ENCODE measurements around the gene ZNF784. TPM values are rescaled to one million over a fixed set of nuclear protein-coding genes. Genes with fewer than 3 reads are reported as not detected.

ZNF784 gene
- total RNA-seq, 1 donor from 2014 or later, result 4.0 TPM

GRCh38 chr19:55646889-55647731 is 22.7 kb upstream of the ZNF784 start:
- ATAC-seq (no peak), DNase-seq (ENCODE audit: low spot score) (no peak)
- intact Hi-C loops (cut with DNase I), result no loop called here

GRCh38 chr19:55645512-55645881 is 21.1 kb upstream of the ZNF784 start:
- DNase-seq (ENCODE audit: low spot score) (no peak), ATAC-seq (no peak)
- intact Hi-C loops (cut with DNase I), result no loop called here

GRCh38 chr19:55644842-55645511 is 20.6 kb upstream of the ZNF784 start:
- ATAC-seq (no peak), DNase-seq (ENCODE audit: low spot score) (no peak)
- intact Hi-C loops (cut with DNase I), result no loop called here

GRCh38 chr19:55644191-55644833 is 19.9 kb upstream of the ZNF784 start:
- DNase-seq (ENCODE audit: low spot score), result no peak
- intact Hi-C loops (cut with DNase I), result no loop called here
- no peak for ATAC-seq

GRCh38 chr19:55643887-55644176 is 19.5 kb upstream of the ZNF784 start:
- ATAC-seq, result no peak
- DNase-seq (ENCODE audit: low spot score), result no peak
- intact Hi-C loops (cut with DNase I), result no loop called here

- DNase-seq (ENCODE audit: low spot score) (peak; percentile 81), ATAC-seq (peak; percentile 56)
- intact Hi-C loops (cut with DNase I), result no loop called here
These were observed 18.9 kb upstream of the ZNF784 start, which contains the start of gene ZNF581 for GRCh38 chr19:55643003-55643886. Gene ZNF581 (plus strand): TSS chr19:55643649. CDS start chr19:55644572, 923 bp downstream.

GRCh38 chr19:55642153-55643002 is 18.0 kb upstream of the ZNF784 start:
- ATAC-seq, result no peak
- intact Hi-C loops (cut with DNase I), result no loop called here

GRCh38 chr19:55641426-55642152 is 17.2 kb upstream of the ZNF784 start:
- intact Hi-C loops (cut with DNase I), result no loop called here
- DNase-seq (ENCODE audit: low spot score), result no peak
- ATAC-seq, result peak; percentile 4

More at GRCh38 chr19:55642153-55643002, 18.0 kb upstream of the ZNF784 start:
- DNase-seq (ENCODE audit: low spot score), result no peak

GRCh38 chr19:55640577-55641425 is 16.4 kb upstream of the ZNF784 start, which contains the start of gene ZNF580:
Gene ZNF580 (plus strand): TSS chr19:55641002. CDS start chr19:55642509, 1,507 bp downstream.
- ATAC-seq (peak; percentile 67), DNase-seq (ENCODE audit: low spot score) (peak; percentile 83)
- intact Hi-C loops (cut with DNase I), result no loop called here

GRCh38 chr19:55640043-55640576 is 15.7 kb upstream of the ZNF784 start:
- DNase-seq (ENCODE audit: low spot score) (peak; percentile 84), ATAC-seq (peak; percentile 62)
- intact Hi-C loops (cut with DNase I), result no loop called here

- no peak for ATAC-seq
- DNase-seq (ENCODE audit: low spot score), result no peak
- intact Hi-C loops (cut with DNase I), result no loop called here
These were observed 14.5 kb upstream of the ZNF784 start for GRCh38 chr19:55638864-55639359.

- ATAC-seq (no peak), DNase-seq (ENCODE audit: low spot score) (no peak)
- intact Hi-C loops (cut with DNase I), result no loop called here
These were observed 13.2 kb upstream of the ZNF784 start for GRCh38 chr19:55637534-55637933.

GRCh38 chr19:55636723-55637122 is 12.4 kb upstream of the ZNF784 start:
- DNase-seq (ENCODE audit: low spot score) (no peak), ATAC-seq (no peak)
- intact Hi-C loops (cut with DNase I), result no loop called here

GRCh38 chr19:55635856-55636440 is 11.6 kb upstream of the ZNF784 start:
- no peak for ATAC-seq
- DNase-seq (ENCODE audit: low spot score), result peak; percentile 54
- intact Hi-C loops (cut with DNase I), result no loop called here

- ATAC-seq (peak; percentile 4), DNase-seq (ENCODE audit: low spot score) (peak; percentile 61)
- intact Hi-C loops (cut with DNase I), result no loop called here
These were observed 11.0 kb upstream of the ZNF784 start for GRCh38 chr19:55635334-55635717.

- ATAC-seq (peak; percentile 13), DNase-seq (ENCODE audit: low spot score) (no peak)
- intact Hi-C loops (cut with DNase I), result no loop called here
These were observed 9.5 kb upstream of the ZNF784 start for GRCh38 chr19:55633861-55634260.
